Measurements from ENCODE around the gene TCL1B. TPM values are rescaled to one million over a fixed set of nuclear protein-coding genes. Genes with fewer than 3 reads are reported as not detected.

Gene TCL1B
- total RNA-seq, 2 donors from 2014 or later = 1.4 TPM; not detected in 1

- no peaks in the 10 kb centered on the region for H3K4me1 ChIP-seq (replicated peaks)
- H3K27ac ChIP-seq = peak overlapping the region in 1 of 2 donors; percentile 45
- H3K27me3 ChIP-seq (replicated peaks; ENCODE audit: insufficient read depth) = no peaks in the 10 kb centered on the region
- no peaks in the 10 kb centered on the region for H3K9me3 ChIP-seq
- 4% methylated on average over 5 of the region's 5 CpGs for WGBS
- no peak overlapping the region for H3K4me3 ChIP-seq
- peak; percentile 71 for DNase-seq (ENCODE audit: low spot score)
- H3K36me3 ChIP-seq = no peaks in the 10 kb centered on the region
- intact Hi-C loops (cut with DNase I) = no loop called here
- TF ChIP-seq POLR2AphosphoS5 (IDR thresholded peaks at IDR 0.05) (peak; percentile 25), CTCF (IDR thresholded peaks at IDR 0.05) (no peak), POLR2A (IDR thresholded peaks at IDR 0.05) (no peak)
Measured at GRCh38 chr14:95741038-95741490, 54.8 kb downstream of the TCL1B start.

GRCh38 chr14:95741781-95742180, 55.6 kb downstream of the TCL1B start:
- DNase-seq (ENCODE audit: low spot score) = no peak
- Histone ChIP-seq H3K36me3 (no peaks in the 10 kb centered on the region), H3K4me1 (replicated peaks) (no peaks in the 10 kb centered on the region), H3K4me3 (no peak overlapping the region), H3K27ac (peak overlapping the region in 1 of 2 donors; percentile 45), H3K9me3 (no peaks in the 10 kb centered on the region), H3K27me3 (replicated peaks; ENCODE audit: insufficient read depth) (no peaks in the 10 kb centered on the region)
- TF ChIP-seq POLR2AphosphoS5 (IDR thresholded peaks at IDR 0.05) (no peak), POLR2A (IDR thresholded peaks at IDR 0.05) (no peak), CTCF (IDR thresholded peaks at IDR 0.05) (no peak)
- whole genome bisulfite sequencing = 67% methylated on average over 4 of the region's 4 CpGs
- intact Hi-C loops (cut with DNase I) = no loop called here

Small RNAs within 50 kb of the gene (small RNA-seq; reads per million reads assigned to genes)
- 0 reads per million in 2 donors for gene RF02193

Other genes with a start within 250 kb of the TCL1B start
- 10 to 100 TPM in 1 of 2 donors, 1 to 10 TPM in 1; 3.4 to 29.5 TPM for gene SYNE3, start 169.8 kb upstream of the TCL1B start, total RNA-seq
- 10 to 100 TPM; 56.2 to 93.0 TPM for gene GLRX5, start 151.4 kb upstream of the TCL1B start, total RNA-seq
- 1 to 10 TPM in 1 of 2 donors, not detected in 1; 9.7 TPM for gene TCL1A, start 27.7 kb downstream of the TCL1B start, total RNA-seq
- gene TUNAR, start 190.4 kb downstream of the TCL1B start, total RNA-seq = 1 to 10 TPM in 1 of 2 donors, not detected in 1; 1.9 TPM